Fibroblast of peridontal ligament (primary cell): Measurements from ENCODE around the gene RNF34.

ENCODE experiments used
- DNase-seq: peaks from one replicate; pipeline ENCODE4 v3.0.0-alpha.2; 2010; ENCODE audit errors: extremely low read depth

Gene RNF34

GRCh38 chr12:121466794-121467637 is 67.1 kb downstream of the RNF34 start:
- peak; percentile 63 for DNase-seq

- peak; percentile 14 for DNase-seq
Measured at GRCh38 chr12:121467638-121468498, 68.0 kb downstream of the RNF34 start.

GRCh38 chr12:121468499-121468801 is 68.5 kb downstream of the RNF34 start:
- DNase-seq = peak; percentile 15

- DNase-seq = no peak
Measured at GRCh38 chr12:121470751-121471150, 70.8 kb downstream of the RNF34 start.

- no peak for DNase-seq
Measured at GRCh38 chr12:121472150-121472905, 72.4 kb downstream of the RNF34 start.
